Breast epithelium (tissue), 3 donors: ENCODE measurements around the gene GAL3ST1.
A peak's percentile ranks its signal among the peaks of the same experiment; 100 is the strongest.

Experiments
- POLR2A ChIP-seq: fragments of 450-650 bp; IDR thresholded peaks from one replicate; pipeline ENCODE4 v1.6.1; 2016; ENCODE audit warnings: antibody characterized with exemption, mild to moderate bottlenecking, moderate library complexity
- TF ChIP-seq, protein P1 (sequence below), 3 donors: fragments of 450-650 bp; IDR thresholded peaks; one replicate each; pipeline ENCODE4 v1.5.1; 2016 to 2017; ENCODE audit warnings: antibody characterized with exemption in 3 of 3, mild to moderate bottlenecking in 3 of 3, moderate library complexity in 3 of 3

DNA sequence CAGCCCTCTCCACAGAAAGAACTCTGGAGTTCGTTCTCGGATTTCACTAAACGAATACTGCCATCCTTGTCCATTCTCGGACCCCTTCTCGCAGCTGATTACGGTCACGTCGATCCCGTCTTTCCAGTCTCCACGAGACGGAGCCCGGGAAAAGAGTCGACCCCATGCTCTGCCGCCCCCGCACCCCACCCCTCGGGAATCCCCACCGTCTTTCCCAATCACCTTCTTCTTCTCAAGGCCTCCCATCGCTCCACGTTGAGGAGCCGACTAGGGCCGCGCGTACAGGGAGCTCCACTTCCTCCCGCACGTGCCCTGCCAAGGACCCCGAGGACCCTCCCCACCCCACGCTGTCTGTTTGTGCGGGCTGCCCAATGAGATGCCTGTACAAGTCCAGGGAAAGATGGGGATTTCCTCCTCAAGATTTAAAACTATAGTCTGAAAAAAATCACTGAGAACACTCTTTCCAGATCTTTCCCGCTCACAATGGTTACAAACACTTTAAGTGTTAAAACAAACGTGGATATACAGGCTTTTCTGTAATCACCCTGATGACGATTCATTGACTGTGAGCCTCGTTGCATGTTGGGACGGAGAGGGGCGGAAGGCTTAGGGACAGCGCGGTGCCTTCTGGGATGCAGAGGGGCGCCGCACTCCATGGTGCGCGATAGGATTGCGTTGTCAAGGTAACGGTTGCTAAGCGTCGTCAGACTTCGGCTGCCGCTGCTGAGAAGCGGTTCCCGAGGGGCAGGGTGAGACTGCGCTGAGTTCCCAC is 17.3 kb upstream of the GAL3ST1 start, which contains the start of gene PES1:
- TF ChIP-seq, protein P1, sequence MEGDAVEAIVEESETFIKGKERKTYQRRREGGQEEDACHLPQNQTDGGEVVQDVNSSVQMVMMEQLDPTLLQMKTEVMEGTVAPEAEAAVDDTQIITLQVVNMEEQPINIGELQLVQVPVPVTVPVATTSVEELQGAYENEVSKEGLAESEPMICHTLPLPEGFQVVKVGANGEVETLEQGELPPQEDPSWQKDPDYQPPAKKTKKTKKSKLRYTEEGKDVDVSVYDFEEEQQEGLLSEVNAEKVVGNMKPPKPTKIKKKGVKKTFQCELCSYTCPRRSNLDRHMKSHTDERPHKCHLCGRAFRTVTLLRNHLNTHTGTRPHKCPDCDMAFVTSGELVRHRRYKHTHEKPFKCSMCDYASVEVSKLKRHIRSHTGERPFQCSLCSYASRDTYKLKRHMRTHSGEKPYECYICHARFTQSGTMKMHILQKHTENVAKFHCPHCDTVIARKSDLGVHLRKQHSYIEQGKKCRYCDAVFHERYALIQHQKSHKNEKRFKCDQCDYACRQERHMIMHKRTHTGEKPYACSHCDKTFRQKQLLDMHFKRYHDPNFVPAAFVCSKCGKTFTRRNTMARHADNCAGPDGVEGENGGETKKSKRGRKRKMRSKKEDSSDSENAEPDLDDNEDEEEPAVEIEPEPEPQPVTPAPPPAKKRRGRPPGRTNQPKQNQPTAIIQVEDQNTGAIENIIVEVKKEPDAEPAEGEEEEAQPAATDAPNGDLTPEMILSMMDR (IDR thresholded peaks at IDR 0.05) = no peak
- TF ChIP-seq POLR2A = peak; percentile 9
